C4-2B (cell line): ENCODE measurements around the gene GPR152.

ENCODE experiments used
- H3K27ac ChIP-seq: fragments of 450-650 bp; 2 replicates; pipeline ENCODE4 v1.5.1; 2017
- ZFX ChIP-seq: fragments of 450-650 bp; IDR thresholded peaks from 2 replicates; pipeline ENCODE4 v1.6.1; 2017
- TF ChIP-seq, protein P1 (sequence below): fragments of 450-650 bp; conservative IDR thresholded peaks from 2 replicates; pipeline ENCODE4 v1.5.1; 2017; ENCODE audit warnings: mild to moderate bottlenecking

Gene GPR152

DNA sequence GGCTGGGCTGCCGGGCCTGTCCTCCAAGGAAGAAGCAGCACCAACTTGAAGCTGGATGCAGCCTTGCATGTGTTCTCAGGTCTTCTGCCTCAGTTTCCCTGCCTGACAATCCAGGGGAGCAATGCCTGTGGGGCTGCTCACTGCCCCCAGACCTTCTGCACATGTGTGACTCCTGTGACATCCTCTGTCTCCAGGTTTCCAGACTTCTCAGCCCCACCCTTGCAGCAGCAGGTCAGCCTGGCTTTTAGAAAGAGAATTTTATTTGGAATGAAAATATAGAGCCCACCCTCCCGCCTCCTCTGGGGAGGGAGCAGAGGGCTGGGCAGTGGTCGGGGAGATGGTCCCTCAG is 14.7 kb downstream of the GPR152 start:
- TF ChIP-seq, protein P1, sequence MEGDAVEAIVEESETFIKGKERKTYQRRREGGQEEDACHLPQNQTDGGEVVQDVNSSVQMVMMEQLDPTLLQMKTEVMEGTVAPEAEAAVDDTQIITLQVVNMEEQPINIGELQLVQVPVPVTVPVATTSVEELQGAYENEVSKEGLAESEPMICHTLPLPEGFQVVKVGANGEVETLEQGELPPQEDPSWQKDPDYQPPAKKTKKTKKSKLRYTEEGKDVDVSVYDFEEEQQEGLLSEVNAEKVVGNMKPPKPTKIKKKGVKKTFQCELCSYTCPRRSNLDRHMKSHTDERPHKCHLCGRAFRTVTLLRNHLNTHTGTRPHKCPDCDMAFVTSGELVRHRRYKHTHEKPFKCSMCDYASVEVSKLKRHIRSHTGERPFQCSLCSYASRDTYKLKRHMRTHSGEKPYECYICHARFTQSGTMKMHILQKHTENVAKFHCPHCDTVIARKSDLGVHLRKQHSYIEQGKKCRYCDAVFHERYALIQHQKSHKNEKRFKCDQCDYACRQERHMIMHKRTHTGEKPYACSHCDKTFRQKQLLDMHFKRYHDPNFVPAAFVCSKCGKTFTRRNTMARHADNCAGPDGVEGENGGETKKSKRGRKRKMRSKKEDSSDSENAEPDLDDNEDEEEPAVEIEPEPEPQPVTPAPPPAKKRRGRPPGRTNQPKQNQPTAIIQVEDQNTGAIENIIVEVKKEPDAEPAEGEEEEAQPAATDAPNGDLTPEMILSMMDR: no peak
- TF ChIP-seq ZFX: no peak
- H3K27ac ChIP-seq: no peak overlapping the region

- TF ChIP-seq ZFX: no peak
- TF ChIP-seq, protein P1: no peak
- no peak within 1 kb of the TSS for H3K27ac ChIP-seq
Observed at GRCh38 chr11:67437082-67437808, 15.3 kb downstream of the GPR152 start, which contains the start of gene PTPRCAP. Gene PTPRCAP, minus strand, starts transcription at chr11:67437682. Its CDS starts 63 bp downstream, at chr11:67437619.

- H3K27ac ChIP-seq: no peak overlapping the region
- no peak for TF ChIP-seq ZFX
- TF ChIP-seq, protein P1: no peak
Observed at GRCh38 chr11:67436459-67437081, 16.0 kb downstream of the GPR152 start.

GRCh38 chr11:67435727-67436458 is 16.6 kb downstream of the GPR152 start:
- H3K27ac ChIP-seq: no peak overlapping the region

DNA sequence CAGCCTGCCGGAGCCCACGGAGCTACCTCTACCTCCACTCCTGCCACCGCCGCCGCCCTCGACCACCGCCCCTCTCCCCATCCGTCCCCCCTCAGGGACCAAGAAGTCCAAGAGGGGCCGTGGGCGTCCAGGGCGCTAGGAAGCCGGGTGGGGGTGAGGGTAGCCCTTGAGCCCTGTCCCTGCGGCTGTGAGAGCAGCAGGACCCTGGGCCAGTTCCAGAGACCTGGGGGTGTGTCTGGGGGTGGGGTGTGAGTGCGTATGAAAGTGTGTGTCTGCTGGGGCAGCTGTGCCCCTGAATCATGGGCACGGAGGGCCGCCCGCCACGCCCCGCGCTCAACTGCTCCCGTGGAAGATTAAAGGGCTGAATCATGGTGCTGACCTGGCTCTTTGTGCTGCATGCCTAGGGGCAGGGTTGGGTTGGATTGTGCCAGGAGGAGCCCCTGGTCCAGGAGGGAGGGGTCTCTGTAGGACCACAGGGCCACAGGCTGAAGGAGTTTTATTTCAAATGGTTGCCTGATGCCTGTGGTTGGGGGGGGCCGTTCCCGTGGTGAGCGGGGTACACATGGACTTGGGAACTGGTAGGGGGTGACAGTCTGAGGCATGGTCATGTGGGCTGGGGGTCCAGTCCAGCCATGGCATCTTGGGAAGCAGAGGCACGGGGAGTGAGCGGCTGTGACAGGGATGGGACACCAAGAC is 17.4 kb downstream of the GPR152 start:
- no peak overlapping the region for H3K27ac ChIP-seq
- no peak for TF ChIP-seq ZFX
- TF ChIP-seq, protein P1: no peak

More at GRCh38 chr11:67435727-67436458, 16.6 kb downstream of the GPR152 start:
- no peak for TF ChIP-seq ZFX
- TF ChIP-seq, protein P1: no peak

DNA sequence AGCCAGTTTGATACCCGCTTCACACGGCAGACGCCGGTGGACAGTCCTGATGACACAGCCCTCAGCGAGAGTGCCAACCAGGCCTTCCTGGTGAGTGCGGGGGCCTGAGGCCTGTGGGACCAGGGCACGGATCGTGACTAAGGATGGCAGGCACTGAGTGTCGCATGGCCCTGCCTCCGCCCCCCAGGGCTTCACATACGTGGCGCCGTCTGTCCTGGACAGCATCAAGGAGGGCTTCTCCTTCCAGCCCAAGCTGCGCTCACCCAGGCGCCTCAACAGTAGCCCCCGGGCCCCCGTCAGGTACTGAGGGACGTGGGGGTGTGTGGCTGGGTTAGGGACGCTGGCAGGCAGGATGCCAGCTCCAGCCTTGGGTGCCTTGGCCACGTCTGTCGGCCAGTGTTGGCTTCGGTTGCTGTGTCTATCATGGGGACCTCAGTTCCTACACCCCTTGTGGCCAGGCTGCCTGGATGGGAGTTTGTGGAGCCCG is 18.1 kb downstream of the GPR152 start:
- no peak overlapping the region for H3K27ac ChIP-seq

More for the DNA sequence above, 18.1 kb downstream of the GPR152 start:
- no peak for TF ChIP-seq ZFX
- TF ChIP-seq, protein P1: no peak
